Osteoblast (primary cell): ENCODE data around the gene DHFR. TPM values are rescaled to one million over a fixed set of nuclear protein-coding genes. Genes with fewer than 3 reads are reported as not detected.

Experiments used
- DNase-seq: peaks from one replicate; pipeline ENCODE4 v3.0.0; 2011; ENCODE audit warnings: low spot score, mixed read lengths; ENCODE audit not compliant: insufficient read length; ENCODE audit errors: missing footprints
- H2AFZ ChIP-seq: 2 replicates; pipeline ENCODE4 v1.6.0; 2011; ENCODE audit warnings: mild to moderate bottlenecking, low read length
- H3K27ac ChIP-seq: 2 replicates; pipeline ENCODE4 v1.5.1; 2011; ENCODE audit warnings: mild to moderate bottlenecking, low read depth, low read length, moderate library complexity
- H3K27me3 ChIP-seq: 2 replicates; pipeline ENCODE4 v1.6.0; 2012; ENCODE audit warnings: mild to moderate bottlenecking, control low read depth, inconsistent platforms, low read length, moderate library complexity; ENCODE audit not compliant: insufficient read depth
- H3K36me3 ChIP-seq: 2 replicates; pipeline ENCODE4 v1.5.1; 2011; ENCODE audit warnings: mild to moderate bottlenecking, low read length, control low read depth, moderate library complexity; ENCODE audit not compliant: insufficient read depth
- H3K4me1 ChIP-seq: 2 replicates; pipeline ENCODE4 v1.5.1; 2011; ENCODE audit warnings: mild to moderate bottlenecking, low read length, control low read depth, moderate library complexity; ENCODE audit not compliant: insufficient read depth
- H3K4me2 ChIP-seq: 2 replicates; pipeline ENCODE4 v1.6.0; 2011; ENCODE audit warnings: mild to moderate bottlenecking, low read length; ENCODE audit not compliant: insufficient read depth
- H3K4me3 ChIP-seq: fragments of 200-600 bp; sonication (generic); 3 replicates; pipeline ENCODE4 v1.5.1; 2012; ENCODE audit warnings: mild to moderate bottlenecking, low read length, inconsistent platforms; ENCODE audit not compliant: insufficient read depth
- H3K79me2 ChIP-seq: 2 replicates; pipeline ENCODE4 v1.6.0; 2012; ENCODE audit warnings: mild to moderate bottlenecking, low read length, control low read depth, inconsistent platforms; ENCODE audit not compliant: insufficient read depth
- H3K9me3 ChIP-seq: 2 replicates; pipeline ENCODE4 v1.5.1; 2011; ENCODE audit warnings: low read depth, low read length, control low read depth
- H4K20me1 ChIP-seq: 2 replicates; pipeline ENCODE4 v1.6.0; 2012; ENCODE audit warnings: mild to moderate bottlenecking, low read length, control low read depth; ENCODE audit not compliant: insufficient read depth
- CTCF ChIP-seq: IDR thresholded peaks from 2 replicates; pipeline ENCODE4 v1.5.1; 2011; ENCODE audit warnings: mild to moderate bottlenecking, low read depth, low read length, moderate library complexity; ENCODE audit errors: extremely low read depth
- total RNA-seq: library from RNA; depleted of rRNA; stranded (reverse); fragments of >200 nt; gene quantifications from 2 replicates; pipeline ENCODE4 v1.2.3, GENCODE V29; 2012

Gene DHFR
- total RNA-seq, 1 donor, result 15.2 TPM

- Histone ChIP-seq H3K27me3 (no peaks in the 10 kb centered on the region), H3K4me2 (no peak overlapping the region), H3K9me3 (no peaks in the 10 kb centered on the region), H3K27ac (no peak overlapping the region), H3K4me1 (no peaks in the 10 kb centered on the region), H2AFZ (no peak overlapping the region), H3K4me3 (no peak overlapping the region), H3K79me2 (no peaks in the 10 kb centered on the region), H3K36me3 (no peaks in the 10 kb centered on the region), H4K20me1 (no peaks in the 10 kb centered on the region)
- no peak for TF ChIP-seq CTCF
- no peak for DNase-seq
Measured at GRCh38 chr5:80695666-80696065, 40.9 kb upstream of the DHFR start.

- H3K4me1 ChIP-seq, result no peaks in the 10 kb centered on the region
- H3K79me2 ChIP-seq, result peaks cover 8% of the 10 kb centered on the region
- no peak overlapping the region for H3K4me2 ChIP-seq
- H3K9me3 ChIP-seq, result no peaks in the 10 kb centered on the region
- no peaks in the 10 kb centered on the region for H3K27me3 ChIP-seq
- no peak overlapping the region for H3K27ac ChIP-seq
- H2AFZ ChIP-seq, result no peak overlapping the region
- no peak overlapping the region for H3K4me3 ChIP-seq
- no peak for DNase-seq
- H4K20me1 ChIP-seq, result no peaks in the 10 kb centered on the region
- H3K36me3 ChIP-seq, result no peaks in the 10 kb centered on the region
- TF ChIP-seq CTCF, result no peak
Measured at GRCh38 chr5:80689627-80690026, 34.8 kb upstream of the DHFR start.

- no peaks in the 10 kb centered on the region for H4K20me1 ChIP-seq
- no peaks in the 10 kb centered on the region for H3K9me3 ChIP-seq
- H3K4me1 ChIP-seq, result no peaks in the 10 kb centered on the region
- peaks cover 13% of the 10 kb centered on the region for H3K79me2 ChIP-seq
- no peak overlapping the region for H3K4me3 ChIP-seq
- no peak for TF ChIP-seq CTCF
- DNase-seq, result no peak
- no peak overlapping the region for H3K4me2 ChIP-seq
- no peaks in the 10 kb centered on the region for H3K36me3 ChIP-seq
- H3K27ac ChIP-seq, result no peak overlapping the region
- H2AFZ ChIP-seq, result no peak overlapping the region
- H3K27me3 ChIP-seq, result no peaks in the 10 kb centered on the region
Measured at GRCh38 chr5:80688648-80689420, 34.1 kb upstream of the DHFR start.

DNA sequence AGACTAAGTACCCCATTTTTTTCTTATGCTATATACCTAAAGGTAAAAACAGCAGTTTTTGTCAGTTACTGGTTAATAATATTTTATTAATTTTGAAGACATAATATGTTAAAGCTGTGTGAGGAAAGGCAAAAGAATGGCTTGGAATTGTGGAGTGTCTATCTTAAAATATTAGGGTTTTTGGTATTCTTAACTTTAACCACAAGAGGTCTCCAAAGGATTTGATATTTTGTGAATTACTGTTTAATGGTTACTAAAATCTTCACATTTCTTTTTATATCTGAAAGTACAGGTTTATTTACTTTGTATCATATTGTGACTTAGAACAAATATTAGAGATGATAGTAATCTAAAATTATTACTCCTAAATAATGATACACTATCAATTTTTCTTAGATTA lies 32.0 kb upstream of the DHFR start:
- no peaks in the 10 kb centered on the region for H3K27me3 ChIP-seq
- no peak overlapping the region for H2AFZ ChIP-seq
- H3K4me1 ChIP-seq, result no peaks in the 10 kb centered on the region
- H3K27ac ChIP-seq, result no peak overlapping the region
- no peak overlapping the region for H3K4me2 ChIP-seq
- peaks cover 9% of the 10 kb centered on the region for H3K36me3 ChIP-seq
- H4K20me1 ChIP-seq, result no peaks in the 10 kb centered on the region
- no peaks in the 10 kb centered on the region for H3K9me3 ChIP-seq
- H3K4me3 ChIP-seq, result no peak overlapping the region
- TF ChIP-seq CTCF, result peak; percentile 48
- DNase-seq, result no peak
- peaks cover 26% of the 10 kb centered on the region for H3K79me2 ChIP-seq
